ENCODE results near the gene FNBP1L.

GRCh38 chr1:93579891-93580290, 132.0 kb downstream of the FNBP1L start:
- TF ChIP-seq, protein P1, sequence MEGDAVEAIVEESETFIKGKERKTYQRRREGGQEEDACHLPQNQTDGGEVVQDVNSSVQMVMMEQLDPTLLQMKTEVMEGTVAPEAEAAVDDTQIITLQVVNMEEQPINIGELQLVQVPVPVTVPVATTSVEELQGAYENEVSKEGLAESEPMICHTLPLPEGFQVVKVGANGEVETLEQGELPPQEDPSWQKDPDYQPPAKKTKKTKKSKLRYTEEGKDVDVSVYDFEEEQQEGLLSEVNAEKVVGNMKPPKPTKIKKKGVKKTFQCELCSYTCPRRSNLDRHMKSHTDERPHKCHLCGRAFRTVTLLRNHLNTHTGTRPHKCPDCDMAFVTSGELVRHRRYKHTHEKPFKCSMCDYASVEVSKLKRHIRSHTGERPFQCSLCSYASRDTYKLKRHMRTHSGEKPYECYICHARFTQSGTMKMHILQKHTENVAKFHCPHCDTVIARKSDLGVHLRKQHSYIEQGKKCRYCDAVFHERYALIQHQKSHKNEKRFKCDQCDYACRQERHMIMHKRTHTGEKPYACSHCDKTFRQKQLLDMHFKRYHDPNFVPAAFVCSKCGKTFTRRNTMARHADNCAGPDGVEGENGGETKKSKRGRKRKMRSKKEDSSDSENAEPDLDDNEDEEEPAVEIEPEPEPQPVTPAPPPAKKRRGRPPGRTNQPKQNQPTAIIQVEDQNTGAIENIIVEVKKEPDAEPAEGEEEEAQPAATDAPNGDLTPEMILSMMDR (optimal IDR thresholded peaks at IDR 0.05 in 1 of 3, IDR thresholded peaks at IDR 0.05 in 1 of 3, conservative IDR thresholded peaks at IDR 0.05 in 1 of 3; ENCODE audit: extremely low read depth in 1 of 3, insufficient read depth in 2 of 3, low read length in 3 of 3), result no peak
- no peak for TF ChIP-seq EZH2 (IDR thresholded peaks at IDR 0.05; ENCODE audit: low read length)
